Body of pancreas (tissue), 4 donors: ENCODE measurements around the gene EIF5B.

Source experiments
- CTCF ChIP-seq, 7 experiments: fragments of 450-650 bp in 4 of 7; fragments of 200-600 bp in 3 of 7; sonication (generic) in 3 of 7; IDR thresholded peaks; one replicate each; pipeline ENCODE4 v1.5.1; 2016 to 2019; ENCODE audit warnings: antibody characterized with exemption in 7 of 7
- POLR2A ChIP-seq, 3 donors: fragments of 450-650 bp; IDR thresholded peaks; one replicate each; pipeline ENCODE4 v1.6.1; 2016; ENCODE audit warnings: antibody characterized with exemption in 3 of 3, mild to moderate bottlenecking in 2 of 3

DNA sequence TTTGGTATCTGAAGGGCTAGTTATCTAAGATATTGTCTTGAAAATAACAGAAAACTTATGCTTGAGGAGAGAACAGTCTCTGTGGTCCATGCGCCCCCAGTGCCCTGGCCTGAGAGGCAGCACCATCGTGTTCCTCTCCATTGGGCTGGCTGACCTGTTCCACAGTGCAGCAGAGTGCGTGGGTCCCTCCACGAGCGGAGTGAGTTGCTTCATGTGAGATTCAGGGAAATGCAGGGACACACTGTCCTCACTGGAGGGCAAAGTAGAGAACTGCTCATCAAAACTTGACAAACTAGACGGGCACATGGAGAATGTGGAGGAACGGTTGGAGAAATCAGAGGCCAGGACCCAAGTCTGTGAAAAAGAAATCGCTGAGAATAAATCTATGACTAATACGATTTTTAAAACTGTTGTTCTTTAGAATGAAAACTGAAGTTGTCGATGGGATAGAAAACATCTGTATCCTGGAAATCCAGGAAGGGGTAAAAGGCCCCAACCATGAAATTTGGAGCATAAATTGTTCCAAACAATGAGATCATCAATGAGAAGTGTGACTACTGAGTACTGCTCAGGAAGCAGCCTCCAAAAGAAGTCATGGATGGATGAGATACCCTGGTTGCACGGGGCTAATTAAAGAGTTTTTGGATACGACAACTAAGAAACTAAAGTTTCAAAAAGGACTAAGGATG, 94.5 kb downstream of the EIF5B start:
- TF ChIP-seq CTCF (IDR thresholded peaks at IDR 0.05) (no peak), POLR2A (IDR thresholded peaks at IDR 0.05) (no peak)
